Gastrocnemius medialis (tissue), 4 donors: ENCODE measurements around the gene SLC12A2. TPM values are rescaled to one million over a fixed set of nuclear protein-coding genes. Genes with fewer than 3 reads are reported as not detected.

Experiments used
- ATAC-seq, 2 donors: fragments of 150-250 bp; one replicate each; pipeline ENCODE4 v1.9.1; 2016
- DNase-seq, 2 donors: peaks; one replicate each; pipeline ENCODE4 v3.0.0-alpha.2; 2019
- H3K27ac ChIP-seq, 4 donors: fragments of 200-600 bp; sonication (generic); 1 replicate in 1 of 4; 2 replicates in 3 of 4; pipeline ENCODE4 v1.5.1; 2016 to 2018; ENCODE audit warnings: mild to moderate bottlenecking in 2 of 4, moderate library complexity in 1 of 4
- H3K27me3 ChIP-seq, 3 donors: fragments of 200-600 bp; sonication (generic) in 2 of 3; 1 replicate in 1 of 3; 2 replicates in 2 of 3; pipeline versions ENCODE4 v1.5.1 to v1.6.0; 2016 to 2019; ENCODE audit warnings: mild to moderate bottlenecking in 1 of 3, moderate library complexity in 1 of 3
- H3K36me3 ChIP-seq, 2 donors: fragments of 200-600 bp; sonication (generic) in 1 of 2; one replicate each; pipeline ENCODE4 v1.5.1; 2017 to 2018
- H3K4me1 ChIP-seq, 2 donors: fragments of 200-600 bp; sonication (generic) in 1 of 2; one replicate each; pipeline ENCODE4 v1.5.1; 2016 to 2017; ENCODE audit warnings: mild to moderate bottlenecking in 2 of 2
- H3K4me3 ChIP-seq, 4 donors: fragments of 200-600 bp; sonication (generic) in 3 of 4; 1 replicate in 1 of 4; 2 replicates in 3 of 4; pipeline ENCODE4 v1.5.1; 2016 to 2019; ENCODE audit warnings: mild to moderate bottlenecking in 2 of 4
- H3K9me3 ChIP-seq, 3 donors: fragments of 200-600 bp; sonication (generic) in 2 of 3; 1 replicate in 1 of 3; 2 replicates in 2 of 3; pipeline ENCODE4 v1.5.1; 2016 to 2019
- POLR2A ChIP-seq, 2 donors: fragments of 450-650 bp; IDR thresholded peaks; one replicate each; pipeline ENCODE4 v1.6.1; 2017; ENCODE audit warnings: antibody characterized with exemption in 2 of 2, mild to moderate bottlenecking in 2 of 2, moderate library complexity in 2 of 2
- in situ Hi-C, 4 donors: fragments of 200-750 bp; cut with MboI; loops; one replicate each; pipeline versions ENCODE4 v1.15.0 to v1.8.0; 2017; ENCODE audit warnings: low sequenced_read_pairs in 4 of 4
- intact Hi-C: fragments of 100-400 bp; cut with DNase I; formaldehyde crosslinking; loops from one replicate; pipeline ENCODE4 v1.15.1; 2023; ENCODE audit warnings: low total_unique reads
- total RNA-seq, 4 donors: library from RNA; depleted of rRNA; stranded (reverse); fragments of >200 nt; gene quantifications; one replicate each; pipeline versions ENCODE4 v1.1.0 to v1.2.3, GENCODE V29; 2016
- TF ChIP-seq, protein P1 (sequence below), 5 experiments: fragments of 450-650 bp in 3 of 5; fragments of 200-600 bp in 2 of 5; sonication (generic) in 2 of 5; IDR thresholded peaks in 4 of 5; conservative IDR thresholded peaks in 1 of 5; 1 replicate in 4 of 5; 2 replicates in 1 of 5; pipeline ENCODE4 v1.5.1; 2016 to 2019; ENCODE audit warnings: antibody characterized with exemption in 5 of 5, mild to moderate bottlenecking in 3 of 5, moderate library complexity in 3 of 5

SLC12A2 gene
- total RNA-seq, 4 donors from 2014 or later: 11.6 to 21.0 (median 17.2) TPM

DNA sequence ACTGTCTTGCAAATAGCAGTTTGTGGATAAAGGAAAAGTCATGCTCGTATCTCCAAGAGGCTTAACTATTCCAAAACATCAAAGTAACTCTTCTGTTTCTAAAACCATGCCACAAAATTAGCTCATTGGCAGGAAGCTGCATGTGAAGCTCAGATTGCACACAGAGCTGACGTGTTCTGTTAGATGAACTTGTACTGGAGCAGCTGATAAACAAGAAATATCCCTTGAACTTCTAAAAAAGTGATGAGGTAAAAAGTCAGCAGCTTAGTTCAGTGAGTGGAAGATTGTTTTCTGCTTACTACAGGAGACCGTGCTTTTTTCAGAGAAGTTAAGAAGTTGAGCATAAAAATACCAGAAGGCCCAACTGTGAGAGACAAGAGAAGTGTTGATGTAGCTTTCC, 113.2 kb downstream of the SLC12A2 start:
- Histone ChIP-seq H3K9me3 (no peaks in the 10 kb centered on the region), H3K27ac (peak overlapping the region; percentile 74 to 88 (median 85)), H3K36me3 (no peaks in the 10 kb centered on the region), H3K27me3 (no peaks in the 10 kb centered on the region), H3K4me3 (no peak overlapping the region), H3K4me1 (peaks cover 54 to 61% of the 10 kb centered on the region in 2 donors)
- DNase-seq: peak in 1 of 2 donors; percentile 43
- TF ChIP-seq, protein P1, sequence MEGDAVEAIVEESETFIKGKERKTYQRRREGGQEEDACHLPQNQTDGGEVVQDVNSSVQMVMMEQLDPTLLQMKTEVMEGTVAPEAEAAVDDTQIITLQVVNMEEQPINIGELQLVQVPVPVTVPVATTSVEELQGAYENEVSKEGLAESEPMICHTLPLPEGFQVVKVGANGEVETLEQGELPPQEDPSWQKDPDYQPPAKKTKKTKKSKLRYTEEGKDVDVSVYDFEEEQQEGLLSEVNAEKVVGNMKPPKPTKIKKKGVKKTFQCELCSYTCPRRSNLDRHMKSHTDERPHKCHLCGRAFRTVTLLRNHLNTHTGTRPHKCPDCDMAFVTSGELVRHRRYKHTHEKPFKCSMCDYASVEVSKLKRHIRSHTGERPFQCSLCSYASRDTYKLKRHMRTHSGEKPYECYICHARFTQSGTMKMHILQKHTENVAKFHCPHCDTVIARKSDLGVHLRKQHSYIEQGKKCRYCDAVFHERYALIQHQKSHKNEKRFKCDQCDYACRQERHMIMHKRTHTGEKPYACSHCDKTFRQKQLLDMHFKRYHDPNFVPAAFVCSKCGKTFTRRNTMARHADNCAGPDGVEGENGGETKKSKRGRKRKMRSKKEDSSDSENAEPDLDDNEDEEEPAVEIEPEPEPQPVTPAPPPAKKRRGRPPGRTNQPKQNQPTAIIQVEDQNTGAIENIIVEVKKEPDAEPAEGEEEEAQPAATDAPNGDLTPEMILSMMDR (IDR thresholded peaks at IDR 0.05 in 4 of 5, conservative IDR thresholded peaks at IDR 0.05 in 1 of 5): no peak
- peak in 1 of 2 donors; percentile 25 for TF ChIP-seq POLR2A (IDR thresholded peaks at IDR 0.05)
- in situ Hi-C loops (no loop called here), intact Hi-C loops (loop anchor here (5.0 to 10.0 kb wide), 3 partner anchors 49 to 614 kb away; no protein-coding TSS in a partner anchor)
- ATAC-seq: peak in 1 of 2 donors; percentile 37

- DNase-seq (peak; percentile 33 to 44), ATAC-seq (peak; percentile 30 to 37)
- no peaks in the 10 kb centered on the region for H3K9me3 ChIP-seq
- intact Hi-C loops (loop anchor here (5.0 to 10.0 kb wide), 3 partner anchors 51 to 616 kb away; no protein-coding TSS in a partner anchor), in situ Hi-C loops (no loop called here)
- peak overlapping the region; percentile 74 to 88 (median 85) for H3K27ac ChIP-seq
- no peak overlapping the region for H3K4me3 ChIP-seq
- no peak for TF ChIP-seq POLR2A (IDR thresholded peaks at IDR 0.05)
- TF ChIP-seq, protein P1 (IDR thresholded peaks at IDR 0.05 in 4 of 5, conservative IDR thresholded peaks at IDR 0.05 in 1 of 5): no peak
- peaks cover 54 to 61% of the 10 kb centered on the region in 2 donors for H3K4me1 ChIP-seq
- no peaks in the 10 kb centered on the region for H3K36me3 ChIP-seq
- H3K27me3 ChIP-seq: no peaks in the 10 kb centered on the region
Observed at GRCh38 chr5:128197896-128198522, 114.4 kb downstream of the SLC12A2 start.

- no peaks in the 10 kb centered on the region for H3K27me3 ChIP-seq
- peak overlapping the region; percentile 74 to 88 (median 85) for H3K27ac ChIP-seq
- H3K4me1 ChIP-seq: peaks cover 47 to 54% of the 10 kb centered on the region in 2 donors
- H3K4me3 ChIP-seq: no peak overlapping the region
- no peaks in the 10 kb centered on the region for H3K9me3 ChIP-seq
- intact Hi-C loops (loop anchor here (5.0 to 10.0 kb wide), 3 partner anchors 52 to 617 kb away; no protein-coding TSS in a partner anchor), in situ Hi-C loops (no loop called here)
- DNase-seq (peak; percentile 77 to 84), ATAC-seq (peak; percentile 81 to 86)
- peak in 1 of 2 donors; percentile 59 for TF ChIP-seq POLR2A (IDR thresholded peaks at IDR 0.05)
- TF ChIP-seq, protein P1 (IDR thresholded peaks at IDR 0.05 in 4 of 5, conservative IDR thresholded peaks at IDR 0.05 in 1 of 5): no peak
- no peaks in the 10 kb centered on the region for H3K36me3 ChIP-seq
Observed at GRCh38 chr5:128199104-128199503, 115.5 kb downstream of the SLC12A2 start.

GRCh38 chr5:128199611-128200010, 116.0 kb downstream of the SLC12A2 start:
- H3K9me3 ChIP-seq: no peaks in the 10 kb centered on the region
- intact Hi-C loops (loop anchor here (2.0 to 10.0 kb wide), 6 partner anchors 52 to 617 kb away; partner anchors contain the start of gene SLC12A2), in situ Hi-C loops (loop anchor here (5.0 to 25.0 kb wide), 5 partner anchors 442 to 1563 kb away; no protein-coding TSS in a partner anchor)
- DNase-seq: no peak
- H3K36me3 ChIP-seq: no peaks in the 10 kb centered on the region
- ATAC-seq: peak in 1 of 2 donors; percentile 24
- peak overlapping the region; percentile 28 to 88 (median 85) for H3K27ac ChIP-seq
- TF ChIP-seq, protein P1 (IDR thresholded peaks at IDR 0.05 in 4 of 5, conservative IDR thresholded peaks at IDR 0.05 in 1 of 5): no peak
- TF ChIP-seq POLR2A (IDR thresholded peaks at IDR 0.05): no peak
- H3K27me3 ChIP-seq: no peaks in the 10 kb centered on the region
- H3K4me3 ChIP-seq: no peak overlapping the region
- H3K4me1 ChIP-seq: peaks cover 42 to 49% of the 10 kb centered on the region in 2 donors
